H7 (cell line): Measurements from ENCODE around the gene CBARP. TPM values are rescaled to one million over a fixed set of nuclear protein-coding genes. Genes with fewer than 3 reads are reported as not detected.

ENCODE experiments used
- DNase-seq: peaks from one replicate; pipeline ENCODE4 v3.0.0; 2012
- H3K27me3 ChIP-seq: 2 replicates; pipeline ENCODE4 v1.6.0; 2011; ENCODE audit warnings: mild to moderate bottlenecking, low read length; ENCODE audit not compliant: control insufficient read depth, insufficient read depth
- H3K36me3 ChIP-seq: replicated peaks from 2 replicates; pipeline ENCODE4 v1.5.1; 2011; ENCODE audit warnings: low read length; ENCODE audit not compliant: control insufficient read depth, insufficient read depth
- H3K4me3 ChIP-seq: 2 replicates; pipeline ENCODE4 v1.5.1; 2011; ENCODE audit warnings: low read depth, mild to moderate bottlenecking, control low read depth, low read length, moderate library complexity; ENCODE audit not compliant: insufficient read depth
- total RNA-seq: library from RNA; depleted of rRNA; stranded (reverse); fragments of >200 nt; shearing (Covaris generic); gene quantifications from 2 replicates; pipeline ENCODE4 v1.2.3, GENCODE V29; 2014

Gene CBARP
- total RNA-seq, 1 experiment from 2014 or later, result 6.7 TPM

GRCh38 chr19:1278713-1279660 lies 41.2 kb upstream of the CBARP start:
- H3K4me3 ChIP-seq, result no peak overlapping the region

DNA sequence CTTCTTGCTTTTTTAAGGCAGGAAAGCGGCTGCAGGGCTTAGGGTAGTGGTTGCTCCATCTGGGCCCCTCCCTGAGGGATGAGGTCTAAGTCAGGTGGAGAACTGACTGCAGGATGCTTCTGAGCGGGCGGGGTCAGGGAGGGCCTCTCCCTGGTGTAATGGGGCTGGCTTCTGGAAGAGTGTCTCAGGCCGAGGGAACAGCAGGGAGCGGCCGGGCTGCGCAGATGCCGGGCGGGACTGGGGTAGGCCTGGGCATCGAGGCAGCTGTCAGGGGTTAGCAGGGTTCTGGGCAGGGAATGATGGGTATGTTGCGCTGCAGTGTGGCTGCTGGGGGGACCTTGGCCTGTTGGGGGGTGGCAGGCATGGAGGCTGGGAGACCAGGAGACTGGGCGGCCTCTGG lies 40.3 kb upstream of the CBARP start:
- DNase-seq, result no peak
- no peak overlapping the region for H3K4me3 ChIP-seq
- peaks cover 12% of the 10 kb centered on the region for H3K36me3 ChIP-seq
- H3K27me3 ChIP-seq, result no peaks in the 10 kb centered on the region

More at GRCh38 chr19:1278713-1279660, 41.2 kb upstream of the CBARP start:
- DNase-seq, result no peak
- Histone ChIP-seq H3K27me3 (no peaks in the 10 kb centered on the region), H3K36me3 (peaks cover 4% of the 10 kb centered on the region)

GRCh38 chr19:1277061-1277460 lies 39.3 kb upstream of the CBARP start:
- Histone ChIP-seq H3K27me3 (no peaks in the 10 kb centered on the region), H3K4me3 (no peak overlapping the region), H3K36me3 (peaks cover 19% of the 10 kb centered on the region)
- DNase-seq, result no peak

DNA sequence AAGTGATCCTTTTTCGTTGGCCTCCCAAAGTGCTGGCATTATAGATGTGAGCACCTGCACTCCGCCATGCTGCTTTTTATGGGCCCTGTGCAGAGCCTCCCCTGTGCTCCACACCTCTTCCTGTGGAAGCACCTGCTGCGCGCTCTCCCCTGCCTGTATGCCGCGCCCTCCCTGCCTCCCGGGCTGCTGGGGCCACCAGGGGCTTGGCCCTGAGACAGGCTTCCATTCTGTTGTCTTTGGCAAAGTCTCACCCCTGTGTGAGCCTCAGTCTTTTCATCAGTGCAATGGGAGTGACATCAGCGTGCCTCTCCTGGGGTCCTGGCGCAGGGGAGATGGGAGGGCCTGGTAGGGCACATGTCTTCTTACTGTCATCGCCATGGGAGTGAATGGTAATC lies 38.8 kb upstream of the CBARP start:
- Histone ChIP-seq H3K36me3 (peaks cover 24% of the 10 kb centered on the region), H3K4me3 (peak overlapping the region; percentile 82; the same call in 1 of the 2 replicates), H3K27me3 (no peaks in the 10 kb centered on the region)
- DNase-seq, result no peak

GRCh38 chr19:1275976-1276627 lies 38.3 kb upstream of the CBARP start:
- Histone ChIP-seq H3K4me3 (peak overlapping the region; percentile 82), H3K36me3 (peaks cover 27% of the 10 kb centered on the region), H3K27me3 (no peaks in the 10 kb centered on the region)
- no peak for DNase-seq

DNA sequence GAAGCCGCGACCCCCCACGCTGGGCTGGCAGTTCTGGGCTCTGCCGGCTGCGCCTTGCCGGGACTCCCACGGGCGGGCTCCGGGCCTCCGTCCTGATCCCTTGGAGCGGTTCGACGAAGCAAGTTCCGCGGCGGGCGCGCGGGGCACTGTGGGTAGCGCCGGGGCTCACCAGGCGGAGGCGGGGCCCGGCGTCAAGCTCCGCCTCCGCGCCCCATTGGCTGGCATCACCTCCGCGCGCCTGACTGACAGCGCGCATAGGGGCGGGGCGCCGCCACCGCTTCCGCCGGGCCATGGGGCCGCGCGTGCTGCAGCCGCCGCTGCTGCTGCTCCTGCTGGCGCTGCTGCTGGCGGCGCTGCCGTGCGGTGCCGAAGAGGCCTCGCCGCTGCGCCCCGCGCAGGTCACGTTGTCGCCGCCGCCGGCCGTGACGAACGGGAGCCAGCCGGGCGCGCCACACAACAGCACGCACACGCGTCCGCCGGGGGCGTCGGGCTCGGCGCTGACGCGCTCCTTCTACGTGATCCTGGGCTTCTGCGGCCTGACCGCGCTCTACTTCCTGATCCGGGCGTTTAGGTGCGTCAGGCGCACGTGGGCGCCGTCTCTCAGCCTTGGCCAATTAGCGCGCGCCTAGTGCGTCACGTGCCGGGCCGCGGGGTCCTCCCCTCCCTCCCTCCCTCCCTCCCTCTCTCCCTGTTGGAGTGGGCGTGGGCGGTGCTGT lies 37.6 kb upstream of the CBARP start, which contains the start of gene FAM174C:
TSS of gene FAM174C (plus strand) at position 271 of the 716 bp plus-strand sequence. CDS start at position 291, 20 bp downstream.
- H3K27me3 ChIP-seq, result no peaks in the 10 kb centered on the region
- H3K36me3 ChIP-seq, result peaks cover 34% of the 10 kb centered on the region
- peak; percentile 100 for DNase-seq
- peak within 1 kb of the TSS; percentile 82 for H3K4me3 ChIP-seq

- DNase-seq, result no peak
- H3K27me3 ChIP-seq, result no peaks in the 10 kb centered on the region
- H3K36me3 ChIP-seq, result peaks cover 34% of the 10 kb centered on the region
- H3K4me3 ChIP-seq, result peak overlapping the region; percentile 82
Observed at GRCh38 chr19:1274852-1275259, 37.1 kb upstream of the CBARP start.

DNA sequence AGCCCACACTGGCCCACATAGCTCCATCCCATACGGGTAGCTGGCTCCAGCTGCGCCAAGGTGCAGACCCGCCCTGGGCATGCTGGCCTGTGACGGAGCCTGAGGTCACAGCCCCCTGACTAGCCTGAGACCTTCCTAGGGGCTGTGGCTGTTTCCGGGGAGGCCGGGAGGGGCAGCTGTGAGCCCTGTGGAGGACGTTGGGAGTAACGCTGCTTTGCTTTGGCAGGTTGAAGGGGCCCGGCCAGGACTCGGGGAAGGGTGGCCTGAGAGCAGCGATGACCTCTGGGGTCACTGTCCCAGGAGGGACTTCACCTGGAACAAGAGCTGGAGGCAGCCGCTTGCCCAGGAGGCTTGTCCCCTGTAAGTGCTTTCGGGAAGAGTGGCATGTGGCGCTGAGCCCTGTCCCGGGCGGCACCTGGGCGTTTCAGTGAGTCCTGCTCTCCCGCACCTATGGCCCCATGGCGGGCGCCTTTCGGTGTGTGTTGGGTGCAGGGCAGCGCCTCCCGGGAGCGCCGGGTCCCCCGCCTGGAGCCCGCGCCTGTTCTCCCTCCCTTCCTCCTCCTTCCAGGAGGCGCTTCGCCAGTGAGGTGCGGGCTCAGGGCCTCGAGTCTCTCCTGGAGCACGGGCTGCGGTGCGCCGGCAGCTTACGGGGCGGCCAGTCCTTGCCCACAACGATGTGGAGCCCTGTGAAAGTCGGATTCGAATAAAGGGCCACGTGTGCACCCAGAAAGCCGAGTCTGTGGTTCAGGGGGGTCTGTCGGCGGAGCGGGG lies 36.5 kb upstream of the CBARP start:
- Histone ChIP-seq H3K4me3 (peak overlapping the region; percentile 82), H3K27me3 (no peaks in the 10 kb centered on the region), H3K36me3 (peaks cover 34% of the 10 kb centered on the region)
- peak; percentile 71 for DNase-seq

GRCh38 chr19:1273263-1274041 lies 35.6 kb upstream of the CBARP start:
- H3K27me3 ChIP-seq, result no peaks in the 10 kb centered on the region
- peaks cover 32% of the 10 kb centered on the region for H3K36me3 ChIP-seq
- no peak overlapping the region for H3K4me3 ChIP-seq
- DNase-seq, result no peak

DNA sequence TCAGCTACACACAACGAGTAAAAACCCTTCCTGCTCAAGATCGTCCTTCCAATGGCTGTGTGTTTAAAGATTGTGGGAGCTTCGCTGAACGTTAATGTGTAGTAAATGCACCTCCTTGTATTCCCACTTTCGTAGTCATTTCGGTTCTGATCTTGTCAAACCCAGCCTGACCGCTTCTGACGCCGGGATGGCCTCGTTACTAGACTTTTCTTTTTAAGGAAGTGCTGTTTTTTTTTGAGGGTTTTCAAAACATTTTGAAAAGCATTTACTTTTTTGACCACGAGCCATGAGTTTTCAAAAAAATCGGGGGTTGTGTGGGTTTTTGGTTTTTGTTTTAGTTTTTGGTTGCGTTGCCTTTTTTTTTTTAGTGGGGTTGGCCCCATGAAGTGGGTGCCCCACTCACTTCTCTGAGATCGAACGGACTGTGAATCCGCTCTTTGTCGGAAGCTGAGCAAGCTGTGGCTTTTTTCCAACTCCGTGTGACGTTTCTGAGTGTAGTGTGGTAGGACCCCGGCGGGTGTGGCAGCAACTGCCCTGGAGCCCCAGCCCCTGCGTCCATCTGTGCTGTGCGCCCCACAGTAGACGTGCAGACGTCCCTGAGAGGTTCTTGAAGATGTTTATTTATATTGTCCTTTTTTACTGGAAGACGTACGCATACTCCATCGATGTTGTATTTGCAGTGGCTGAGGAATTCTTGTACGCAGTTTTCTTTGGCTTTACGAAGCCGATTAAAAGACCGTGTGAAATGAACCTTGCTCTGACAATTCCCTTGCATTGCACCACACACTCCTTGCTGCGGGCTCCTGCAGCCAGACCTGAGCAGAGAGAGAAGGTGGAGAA lies 34.8 kb upstream of the CBARP start:
- Histone ChIP-seq H3K36me3 (peaks cover 32% of the 10 kb centered on the region), H3K4me3 (no peak overlapping the region), H3K27me3 (no peaks in the 10 kb centered on the region; the same call in 1 of the 2 replicates)
- DNase-seq, result no peak

GRCh38 chr19:1271528-1272422 lies 34.0 kb upstream of the CBARP start:
- H3K27me3 ChIP-seq, result peaks cover 3% of the 10 kb centered on the region
- no peak for DNase-seq
- peaks cover 32% of the 10 kb centered on the region for H3K36me3 ChIP-seq
- H3K4me3 ChIP-seq, result no peak overlapping the region
